Measurements from ENCODE around the gene LRRC31. TPM values are rescaled to one million over a fixed set of nuclear protein-coding genes. Genes with fewer than 3 reads are reported as not detected.

LRRC31 gene
- total RNA-seq, 1 donor from 2014 or later: not detected

- Histone ChIP-seq H3K4me1 (peaks cover 4% of the 10 kb centered on the region), H3K27ac (no peak overlapping the region), H3K9ac (no peak overlapping the region), H3K27me3 (no peaks in the 10 kb centered on the region), H4K20me1 (ENCODE audit: low read depth) (no peaks in the 10 kb centered on the region), H2AFZ (replicated peaks) (peak overlapping the region; percentile 12), H3K9me3 (ENCODE audit: low read depth) (no peaks in the 10 kb centered on the region), H3K79me2 (ENCODE audit: low read depth) (peaks cover 5% of the 10 kb centered on the region), H3K4me2 (no peak overlapping the region), H3F3A (ENCODE audit: low read depth) (peaks cover 10% of the 10 kb centered on the region), H3K36me3 (no peaks in the 10 kb centered on the region), H3K4me3 (no peak overlapping the region)
- no peaks in the 10 kb centered on the region for H3K36me3 Mint-ChIP-seq
- peak overlapping the region; percentile 24 for H3K27ac Mint-ChIP-seq
- no peak for DNase-seq (ENCODE audit: low spot score)
- peaks cover 4% of the 10 kb centered on the region for H3K27me3 Mint-ChIP-seq (ENCODE audit: insufficient read depth, low read depth)
- peaks cover 8% of the 10 kb centered on the region for H3K4me1 Mint-ChIP-seq
- TF ChIP-seq, protein P1, sequence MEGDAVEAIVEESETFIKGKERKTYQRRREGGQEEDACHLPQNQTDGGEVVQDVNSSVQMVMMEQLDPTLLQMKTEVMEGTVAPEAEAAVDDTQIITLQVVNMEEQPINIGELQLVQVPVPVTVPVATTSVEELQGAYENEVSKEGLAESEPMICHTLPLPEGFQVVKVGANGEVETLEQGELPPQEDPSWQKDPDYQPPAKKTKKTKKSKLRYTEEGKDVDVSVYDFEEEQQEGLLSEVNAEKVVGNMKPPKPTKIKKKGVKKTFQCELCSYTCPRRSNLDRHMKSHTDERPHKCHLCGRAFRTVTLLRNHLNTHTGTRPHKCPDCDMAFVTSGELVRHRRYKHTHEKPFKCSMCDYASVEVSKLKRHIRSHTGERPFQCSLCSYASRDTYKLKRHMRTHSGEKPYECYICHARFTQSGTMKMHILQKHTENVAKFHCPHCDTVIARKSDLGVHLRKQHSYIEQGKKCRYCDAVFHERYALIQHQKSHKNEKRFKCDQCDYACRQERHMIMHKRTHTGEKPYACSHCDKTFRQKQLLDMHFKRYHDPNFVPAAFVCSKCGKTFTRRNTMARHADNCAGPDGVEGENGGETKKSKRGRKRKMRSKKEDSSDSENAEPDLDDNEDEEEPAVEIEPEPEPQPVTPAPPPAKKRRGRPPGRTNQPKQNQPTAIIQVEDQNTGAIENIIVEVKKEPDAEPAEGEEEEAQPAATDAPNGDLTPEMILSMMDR (IDR thresholded peaks at IDR 0.05): no peak
- no peak for TF ChIP-seq EZH2 (IDR thresholded peaks at IDR 0.05)
- TF ChIP-seq EZH2phosphoT487 (IDR thresholded peaks at IDR 0.05): no peak
- H3K4me3 Mint-ChIP-seq: no peak overlapping the region
- peaks cover 25% of the 10 kb centered on the region for H3K9me3 Mint-ChIP-seq
These were observed 56.5 kb downstream of the LRRC31 start for GRCh38 chr3:169813278-169813677.

DNA sequence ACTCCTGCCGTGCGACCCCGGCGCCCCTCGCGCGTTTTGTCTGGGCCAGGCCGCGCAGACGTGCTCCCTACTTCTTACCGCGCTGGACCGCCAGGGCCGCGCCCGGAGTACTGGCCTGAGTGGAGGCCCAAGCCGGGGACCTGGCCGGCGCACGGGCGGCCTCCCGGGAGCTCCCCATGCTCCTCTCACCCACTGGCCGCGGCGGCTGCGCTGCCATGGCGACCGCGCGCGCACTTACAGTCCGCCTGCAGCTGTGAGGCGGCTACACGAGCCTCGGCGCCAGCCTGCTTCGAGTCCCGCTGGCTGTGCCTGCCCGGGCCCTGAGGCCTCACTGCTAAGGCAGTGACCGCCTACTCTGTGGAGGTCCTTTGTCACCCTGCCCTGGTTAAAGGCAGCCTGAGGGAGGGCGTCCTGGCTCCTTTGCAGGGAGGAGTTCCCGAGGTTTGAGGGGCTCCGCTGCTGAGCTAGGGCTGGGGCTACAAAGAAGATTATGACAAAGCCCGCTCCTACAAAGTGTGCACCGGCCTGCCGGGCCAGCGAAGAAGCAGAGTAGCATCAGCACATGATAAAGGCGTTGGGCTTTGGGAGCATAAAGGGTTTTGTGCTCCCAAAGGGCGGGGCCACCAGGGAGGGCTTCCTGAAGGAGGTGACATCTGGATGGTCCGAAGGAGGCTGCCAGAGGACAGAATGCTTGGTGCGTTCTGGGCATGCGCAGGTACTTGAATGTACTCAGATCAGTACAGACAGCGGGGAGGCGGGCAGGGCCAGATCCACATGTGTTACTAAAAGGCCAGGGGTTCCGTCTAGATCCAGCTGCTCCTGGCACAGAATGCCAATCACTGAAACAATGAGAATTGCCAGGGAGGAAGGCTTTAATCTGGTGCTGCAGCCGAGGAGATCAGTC lies 57.2 kb downstream of the LRRC31 start, which contains the start of the genes LRRC34 and LRRIQ4:
Gene LRRC34 (minus strand): TSS at position 573 of the 904 bp plus-strand sequence. CDS start 356 bp downstream, at position 217.
Gene LRRIQ4 (plus strand): TSS at position 539 of the 904 bp plus-strand sequence. CDS start 9,052 bp downstream, outside the sequence.
- Histone ChIP-seq H3K9me3 (ENCODE audit: low read depth) (no peaks in the 10 kb centered on the region), H3K4me2 (peak within 1 kb of the TSS; percentile 54), H3K9ac (peak within 1 kb of the TSS; percentile 49), H3K27ac (peak within 1 kb of the TSS; percentile 59), H2AFZ (replicated peaks) (peak within 1 kb of the TSS; percentile 12), H3K36me3 (no peaks in the 10 kb centered on the region), H3F3A (ENCODE audit: low read depth) (peaks cover 10% of the 10 kb centered on the region), H3K4me1 (peaks cover 4% of the 10 kb centered on the region), H3K27me3 (no peaks in the 10 kb centered on the region), H3K4me3 (peak within 1 kb of the TSS; percentile 43), H3K79me2 (ENCODE audit: low read depth) (peaks cover 5% of the 10 kb centered on the region), H4K20me1 (ENCODE audit: low read depth) (no peaks in the 10 kb centered on the region)
- DNase-seq (ENCODE audit: low spot score): peak; percentile 82
- Mint-ChIP-seq H3K36me3 (no peaks in the 10 kb centered on the region), H3K4me1 (peaks cover 8% of the 10 kb centered on the region), H3K27me3 (ENCODE audit: insufficient read depth, low read depth) (peaks cover 4% of the 10 kb centered on the region), H3K9me3 (peaks cover 25% of the 10 kb centered on the region), H3K27ac (peak within 1 kb of the TSS; percentile 24), H3K4me3 (peak within 1 kb of the TSS; percentile 54)
- TF ChIP-seq, protein P1 (IDR thresholded peaks at IDR 0.05): no peak
- TF ChIP-seq EZH2phosphoT487 (IDR thresholded peaks at IDR 0.05) (no peak), EZH2 (IDR thresholded peaks at IDR 0.05) (no peak)

- peaks cover 4% of the 10 kb centered on the region for H3K4me1 ChIP-seq
- H3K9ac ChIP-seq: no peak overlapping the region
- no peak overlapping the region for H3K27ac ChIP-seq
- no peaks in the 10 kb centered on the region for H3K27me3 ChIP-seq
- H3F3A ChIP-seq (ENCODE audit: low read depth): peaks cover 10% of the 10 kb centered on the region
- Mint-ChIP-seq H3K27ac (no peak overlapping the region), H3K4me3 (peak overlapping the region; percentile 54), H3K27me3 (ENCODE audit: insufficient read depth, low read depth) (peaks cover 4% of the 10 kb centered on the region), H3K36me3 (no peaks in the 10 kb centered on the region), H3K4me1 (peaks cover 8% of the 10 kb centered on the region), H3K9me3 (peaks cover 25% of the 10 kb centered on the region)
- no peak for DNase-seq (ENCODE audit: low spot score)
- no peaks in the 10 kb centered on the region for H3K36me3 ChIP-seq
- H3K9me3 ChIP-seq (ENCODE audit: low read depth): no peaks in the 10 kb centered on the region
- peaks cover 5% of the 10 kb centered on the region for H3K79me2 ChIP-seq (ENCODE audit: low read depth)
- H3K4me3 ChIP-seq: peak overlapping the region; percentile 43
- TF ChIP-seq EZH2phosphoT487 (IDR thresholded peaks at IDR 0.05) (no peak), EZH2 (IDR thresholded peaks at IDR 0.05) (no peak)
- TF ChIP-seq, protein P1 (IDR thresholded peaks at IDR 0.05): no peak
- H2AFZ ChIP-seq (replicated peaks): peak overlapping the region; percentile 12
- H3K4me2 ChIP-seq: peak overlapping the region; percentile 54
- no peaks in the 10 kb centered on the region for H4K20me1 ChIP-seq (ENCODE audit: low read depth)
These were observed 58.0 kb downstream of the LRRC31 start for GRCh38 chr3:169811631-169812331.

All from neural progenitor cell (in vitro differentiated cells).